ENCODE measurements around the gene PRDM7. TPM values are rescaled to one million over a fixed set of nuclear protein-coding genes. Genes with fewer than 3 reads are reported as not detected.
"Not testable (repeated sequence)": the region's sequence is repeated elsewhere in the genome, so short reads cannot be mapped to it uniquely, and the experiment has no call there.

Gene PRDM7
- total RNA-seq, 2 donors from 2014 or later: not detected

- DNase-seq (no peak), ATAC-seq (peak; percentile 37 to 41)
- intact Hi-C loops (cut with DNase I): no loop called here
These were observed 837 bp upstream of the PRDM7 start for GRCh38 chr16:90077757-90078578.

GRCh38 chr16:90072442-90073105 lies 4.6 kb downstream of the PRDM7 start:
- intact Hi-C loops (cut with DNase I): no loop called here
- no peak for ATAC-seq

GRCh38 chr16:90070440-90070839 lies 6.7 kb downstream of the PRDM7 start:
- intact Hi-C loops (cut with DNase I): no loop called here
- DNase-seq (no peak), ATAC-seq (no peak)

More at GRCh38 chr16:90072442-90073105, 4.6 kb downstream of the PRDM7 start:
- DNase-seq: no peak

- ATAC-seq (no peak), DNase-seq (no peak)
- intact Hi-C loops (cut with DNase I): no loop called here
These were observed 15.7 kb downstream of the PRDM7 start for GRCh38 chr16:90061437-90061836.

- intact Hi-C loops (cut with DNase I): no loop called here
- no peak for DNase-seq
- no peak for ATAC-seq
These were observed 19.4 kb downstream of the PRDM7 start for GRCh38 chr16:90057738-90058173.

- intact Hi-C loops (cut with DNase I); ATAC-seq: not testable (repeated sequence)
These were observed 20.6 kb downstream of the PRDM7 start for GRCh38 chr16:90056521-90056920.

GRCh38 chr16:90055371-90055770 lies 21.8 kb downstream of the PRDM7 start:
- no peak for ATAC-seq
- no peak for DNase-seq
- intact Hi-C loops (cut with DNase I): no loop called here

More at GRCh38 chr16:90056521-90056920, 20.6 kb downstream of the PRDM7 start:
- DNase-seq: not testable (repeated sequence)

GRCh38 chr16:90054554-90054953 lies 22.6 kb downstream of the PRDM7 start:
- DNase-seq (no peak), ATAC-seq (no peak)
- intact Hi-C loops (cut with DNase I): no loop called here

GRCh38 chr16:90053902-90054500 lies 23.1 kb downstream of the PRDM7 start:
- ATAC-seq (no peak), DNase-seq (no peak)
- intact Hi-C loops (cut with DNase I): no loop called here

- DNase-seq (no peak), ATAC-seq (no peak)
- intact Hi-C loops (cut with DNase I): no loop called here
These were observed 26.2 kb downstream of the PRDM7 start for GRCh38 chr16:90050969-90051368.

- DNase-seq (no peak), ATAC-seq (no peak)
- intact Hi-C loops (cut with DNase I): no loop called here
These were observed 28.3 kb downstream of the PRDM7 start for GRCh38 chr16:90048737-90049330.

- intact Hi-C loops (cut with DNase I): no loop called here
- ATAC-seq (no peak), DNase-seq (no peak)
These were observed 28.8 kb downstream of the PRDM7 start for GRCh38 chr16:90048347-90048722.

GRCh38 chr16:90047714-90048346 lies 29.3 kb downstream of the PRDM7 start:
- peak; percentile 16 to 17 for ATAC-seq
- DNase-seq: no peak
- intact Hi-C loops (cut with DNase I): no loop called here

- peak; percentile 80 for DNase-seq
- intact Hi-C loops (cut with DNase I): no loop called here
- peak; percentile 84 to 85 for ATAC-seq
These were observed 30.0 kb downstream of the PRDM7 start for GRCh38 chr16:90046971-90047713.

- intact Hi-C loops (cut with DNase I): no loop called here
- ATAC-seq (peak; percentile 4 to 7), DNase-seq (no peak)
These were observed 30.8 kb downstream of the PRDM7 start for GRCh38 chr16:90046122-90046970.

GRCh38 chr16:90044111-90044551 lies 33.0 kb downstream of the PRDM7 start:
- ATAC-seq (no peak), DNase-seq (no peak)
- intact Hi-C loops (cut with DNase I): no loop called here

- no peak for DNase-seq
- no peak for ATAC-seq
- intact Hi-C loops (cut with DNase I): no loop called here
These were observed 33.6 kb downstream of the PRDM7 start for GRCh38 chr16:90043526-90043925.
